Activated naive CD8-positive, alpha-beta T cell treated with anti-CD3 and anti-CD28 coated beads, Interleukin-2, amount 50 U/mL, for 16 hours (primary cell): ENCODE measurements around the gene RARG.
"Not testable (repeated sequence)": the region's sequence is repeated elsewhere in the genome, so short reads cannot be mapped to it uniquely, and the experiment has no call there.

Experiments used
- DNase-seq: peaks from one replicate; pipeline ENCODE4 v3.0.0-alpha.2; 2020; ENCODE audit warnings: low read depth, low spot score

RARG gene

GRCh38 chr12:53210843-53211242 lies 21.2 kb downstream of the RARG start:
- no peak for DNase-seq

DNA sequence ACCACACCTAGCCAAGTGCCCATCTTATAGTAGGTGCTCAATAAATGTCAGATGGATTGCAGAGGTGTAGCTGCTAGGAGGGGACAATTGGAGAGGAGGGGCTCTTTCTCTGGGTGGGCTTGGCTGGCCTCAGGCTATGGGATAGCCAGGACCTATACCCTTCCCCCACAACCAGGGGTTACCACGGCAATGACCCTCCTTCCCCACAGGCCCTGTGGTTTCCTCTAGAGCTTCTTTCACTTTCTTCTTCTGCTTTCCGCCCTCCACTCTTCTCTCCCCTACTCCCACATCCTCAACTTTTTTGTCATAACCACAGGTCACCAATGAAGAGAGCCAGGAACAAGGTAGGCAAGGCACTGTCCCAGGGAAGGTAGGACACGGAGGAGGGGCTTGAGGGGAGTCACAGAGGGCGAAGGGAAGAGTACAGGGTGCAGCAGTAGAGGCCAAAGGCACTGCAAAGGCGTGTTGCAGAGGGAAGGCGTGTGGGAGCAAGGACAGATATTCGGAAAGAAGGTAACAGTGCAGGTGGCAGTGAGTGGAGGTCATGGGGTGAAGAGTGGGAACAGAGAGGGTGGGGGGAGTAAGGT lies 23.0 kb downstream of the RARG start:
- no peak for DNase-seq

GRCh38 chr12:53208435-53208834 lies 23.6 kb downstream of the RARG start:
- DNase-seq, result no peak

GRCh38 chr12:53207042-53207441 lies 25.0 kb downstream of the RARG start, which contains the start of gene ITGB7:
TSS of gene ITGB7 (minus strand) at chr12:53207251. CDS start at chr12:53200443, 6,808 bp downstream.
- DNase-seq, result no peak

DNA sequence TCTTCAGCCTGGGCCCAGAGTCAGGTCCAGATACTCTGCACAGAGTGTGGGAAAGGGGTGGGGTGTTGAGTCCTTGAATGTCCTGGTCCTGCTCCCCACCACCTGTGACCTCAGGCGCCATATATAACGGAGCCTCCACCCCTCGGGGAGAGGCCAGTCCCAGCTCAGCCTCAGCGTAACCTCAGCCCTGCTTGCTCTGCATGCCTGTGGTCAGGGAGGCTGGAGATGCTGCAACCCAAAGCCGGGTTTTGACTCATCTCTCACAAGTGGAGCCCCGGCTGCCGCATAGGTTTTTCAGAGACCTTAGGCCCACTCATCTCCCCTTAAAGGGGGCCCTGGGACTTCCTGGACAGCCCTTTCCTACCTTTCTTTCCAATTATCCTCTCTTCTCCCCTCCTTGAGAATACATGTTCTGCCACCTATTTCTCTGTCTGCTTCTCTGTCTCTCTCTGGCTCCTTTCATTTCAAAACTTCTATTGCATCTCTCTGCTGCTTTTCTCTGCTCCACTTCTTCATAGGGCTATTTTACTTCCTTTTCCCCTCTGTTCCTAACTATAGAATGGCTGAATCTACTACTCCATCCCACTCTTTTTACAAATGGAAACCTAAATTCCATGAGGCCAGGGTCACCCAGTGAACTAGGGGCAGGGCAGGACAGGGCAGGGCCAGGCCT lies 26.1 kb downstream of the RARG start:
- DNase-seq, result no peak

GRCh38 chr12:53204351-53204750 lies 27.7 kb downstream of the RARG start:
- no peak for DNase-seq

GRCh38 chr12:53202316-53202715 lies 29.7 kb downstream of the RARG start:
- DNase-seq, result not testable (repeated sequence)

- DNase-seq, result no peak
Measured at GRCh38 chr12:53201639-53202038, 30.4 kb downstream of the RARG start.

- no peak for DNase-seq
Measured at GRCh38 chr12:53201177-53201541, 30.9 kb downstream of the RARG start.

GRCh38 chr12:53200458-53201176 lies 31.4 kb downstream of the RARG start:
- no peak for DNase-seq

- no peak for DNase-seq
Measured at GRCh38 chr12:53200107-53200457, 31.9 kb downstream of the RARG start.

DNA sequence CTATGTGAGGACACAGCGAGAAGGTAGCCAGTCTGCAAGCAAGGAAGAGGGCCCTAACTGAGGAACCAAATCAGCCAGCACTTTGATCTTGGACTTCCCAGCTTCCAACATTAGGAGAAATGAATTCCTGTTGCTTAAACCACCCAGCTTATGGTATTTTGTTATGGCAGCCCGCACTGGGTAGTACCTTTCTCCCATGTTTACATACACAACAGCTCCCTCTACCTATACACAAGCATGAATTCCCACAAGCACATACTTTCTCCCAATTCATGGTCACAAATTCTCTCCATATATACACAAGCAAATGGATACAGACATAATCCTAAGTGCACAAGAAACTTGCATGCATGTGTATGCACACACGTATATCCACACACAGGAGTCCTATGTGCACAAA lies 32.3 kb downstream of the RARG start:
- DNase-seq, result no peak

- DNase-seq, result no peak
Measured at GRCh38 chr12:53198486-53199110, 33.4 kb downstream of the RARG start.

- DNase-seq, result no peak
Measured at GRCh38 chr12:53197011-53197640, 34.9 kb downstream of the RARG start.

DNA sequence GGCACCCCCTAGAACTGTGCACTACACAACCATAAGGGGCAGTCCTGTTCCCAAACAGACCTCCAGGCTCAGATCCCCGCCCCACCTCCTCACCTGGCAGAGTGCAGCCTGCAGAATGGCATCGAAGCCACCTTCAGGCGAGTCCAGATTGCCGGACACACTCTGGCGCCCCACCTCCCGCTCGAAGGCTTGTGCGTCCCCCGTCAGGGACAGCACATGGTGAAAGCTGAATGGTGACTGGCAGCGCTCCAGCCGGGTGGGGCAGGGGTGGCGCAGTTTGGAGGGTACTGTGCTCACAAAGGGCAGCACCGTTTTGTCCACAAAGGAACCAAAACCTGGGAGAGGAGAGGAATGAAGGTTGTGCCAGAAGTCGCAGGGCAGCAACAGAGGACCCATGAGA lies 35.5 kb downstream of the RARG start:
- DNase-seq, result no peak

- DNase-seq, result no peak
Measured at GRCh38 chr12:53195516-53196420, 36.2 kb downstream of the RARG start.

GRCh38 chr12:53194973-53195372 lies 37.0 kb downstream of the RARG start:
- no peak for DNase-seq

DNA sequence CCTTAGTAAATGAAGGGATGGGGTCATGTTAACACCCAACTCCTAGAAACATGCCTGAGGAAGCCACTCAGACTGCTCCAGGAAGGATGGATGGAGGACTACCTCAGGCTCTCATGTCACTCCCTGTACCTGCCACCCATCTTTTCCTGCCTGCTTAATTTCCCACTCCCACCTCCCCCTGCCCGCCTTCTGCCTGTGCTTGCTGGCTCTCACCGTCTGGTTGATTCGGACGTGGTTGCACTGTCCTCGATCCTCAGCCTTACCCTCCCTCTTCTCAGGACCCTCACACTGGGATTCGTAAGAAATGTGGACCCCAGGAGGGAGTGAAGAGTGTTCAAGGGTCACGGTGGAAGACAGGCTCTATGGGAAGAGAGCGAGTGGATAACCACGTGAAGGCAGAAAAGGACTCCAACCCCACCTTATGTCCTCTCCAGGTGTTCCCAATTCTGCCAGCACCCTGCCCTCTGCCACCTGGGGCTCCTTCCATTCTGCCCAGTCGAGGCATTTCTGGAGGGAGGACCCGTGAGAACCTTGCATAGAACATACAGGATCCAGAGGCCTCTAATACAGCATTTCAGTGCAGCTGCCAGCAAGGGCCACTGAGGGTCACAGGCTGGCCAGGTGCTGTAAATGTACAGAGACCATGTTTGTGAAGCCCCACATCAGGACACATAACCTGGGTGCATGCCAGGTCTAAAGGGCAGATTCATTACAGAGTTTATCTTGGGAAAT lies 37.9 kb downstream of the RARG start:
- no peak for DNase-seq

DNA sequence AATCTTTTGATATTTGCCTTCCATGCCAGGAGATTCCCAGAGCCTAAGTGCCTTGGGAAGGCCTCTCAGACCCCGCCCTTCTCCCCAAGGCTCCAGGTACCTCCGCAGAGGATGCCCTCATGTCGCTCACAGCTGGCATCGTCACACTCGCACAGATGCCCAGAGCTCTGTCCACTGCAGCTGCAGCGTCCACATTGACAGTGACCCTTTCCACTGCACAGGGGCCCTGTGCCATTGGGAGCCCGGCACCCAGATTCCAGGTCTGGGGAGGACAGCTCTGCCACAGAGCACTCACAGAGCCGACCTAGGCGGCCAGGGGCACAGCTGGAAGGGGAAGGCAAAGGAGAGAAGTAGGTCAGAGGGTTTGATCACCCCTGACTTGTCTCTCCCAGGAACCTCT lies 39.0 kb downstream of the RARG start:
- DNase-seq, result no peak

- DNase-seq, result no peak
Measured at GRCh38 chr12:53192531-53193021, 39.4 kb downstream of the RARG start.
